RWPE1 (cell line): ENCODE results near the gene PPP1R9A.

ENCODE experiments used
- CTCF ChIA-PET: fragments of 350-600 bp; sonication (Branson Sonifier 250); formaldehyde crosslinking; extraction: SDS; loops from one replicate; lab custom pipeline; 2021; lab: Yijun Ruan, JAX
- POLR2A ChIA-PET: fragments of 400-600 bp; formaldehyde crosslinking; extraction: SDS; loops from one replicate; lab custom pipeline; 2020; ENCODE audit warnings: antibody characterized with exemption; ENCODE audit not compliant: low non-redundant PET; lab: Yijun Ruan, JAX
- DNase-seq: peaks from one replicate; pipeline ENCODE4 v3.0.0; 2012; ENCODE audit warnings: low spot score
- H3K27ac ChIP-seq: fragments of 450-650 bp; 2 replicates; pipeline ENCODE4 v1.5.1; 2017
- TF ChIP-seq, protein P1 (sequence below): fragments of 450-650 bp; conservative IDR thresholded peaks from 2 replicates; pipeline ENCODE4 v1.5.1; 2017; ENCODE audit warnings: low read depth, mild to moderate bottlenecking

PPP1R9A gene

DNA sequence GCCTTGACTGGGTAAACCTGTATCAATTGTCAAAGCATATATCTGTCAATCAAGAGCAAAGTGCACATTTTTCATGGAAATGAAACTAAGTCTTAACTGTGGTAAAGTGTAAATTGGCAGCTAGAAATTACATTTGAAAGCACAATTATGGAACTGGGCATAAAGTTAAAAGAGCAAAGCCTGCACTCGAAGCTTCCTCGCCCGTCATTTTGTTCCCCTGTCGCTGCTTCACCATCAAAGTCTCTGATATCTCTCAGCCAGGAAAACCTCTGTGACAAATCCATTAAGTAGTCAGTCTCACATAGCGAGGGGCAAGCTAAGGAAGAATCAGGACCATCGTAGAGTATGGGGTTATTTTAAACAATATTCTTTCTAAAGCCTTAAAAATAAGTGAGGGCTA lies 389.1 kb downstream of the PPP1R9A start:
- no peak overlapping the region for H3K27ac ChIP-seq
- DNase-seq, result no peak
- TF ChIP-seq, protein P1, sequence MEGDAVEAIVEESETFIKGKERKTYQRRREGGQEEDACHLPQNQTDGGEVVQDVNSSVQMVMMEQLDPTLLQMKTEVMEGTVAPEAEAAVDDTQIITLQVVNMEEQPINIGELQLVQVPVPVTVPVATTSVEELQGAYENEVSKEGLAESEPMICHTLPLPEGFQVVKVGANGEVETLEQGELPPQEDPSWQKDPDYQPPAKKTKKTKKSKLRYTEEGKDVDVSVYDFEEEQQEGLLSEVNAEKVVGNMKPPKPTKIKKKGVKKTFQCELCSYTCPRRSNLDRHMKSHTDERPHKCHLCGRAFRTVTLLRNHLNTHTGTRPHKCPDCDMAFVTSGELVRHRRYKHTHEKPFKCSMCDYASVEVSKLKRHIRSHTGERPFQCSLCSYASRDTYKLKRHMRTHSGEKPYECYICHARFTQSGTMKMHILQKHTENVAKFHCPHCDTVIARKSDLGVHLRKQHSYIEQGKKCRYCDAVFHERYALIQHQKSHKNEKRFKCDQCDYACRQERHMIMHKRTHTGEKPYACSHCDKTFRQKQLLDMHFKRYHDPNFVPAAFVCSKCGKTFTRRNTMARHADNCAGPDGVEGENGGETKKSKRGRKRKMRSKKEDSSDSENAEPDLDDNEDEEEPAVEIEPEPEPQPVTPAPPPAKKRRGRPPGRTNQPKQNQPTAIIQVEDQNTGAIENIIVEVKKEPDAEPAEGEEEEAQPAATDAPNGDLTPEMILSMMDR, result no peak
- POLR2A ChIA-PET, result no interaction called here
- CTCF ChIA-PET, result no interaction called here

DNA sequence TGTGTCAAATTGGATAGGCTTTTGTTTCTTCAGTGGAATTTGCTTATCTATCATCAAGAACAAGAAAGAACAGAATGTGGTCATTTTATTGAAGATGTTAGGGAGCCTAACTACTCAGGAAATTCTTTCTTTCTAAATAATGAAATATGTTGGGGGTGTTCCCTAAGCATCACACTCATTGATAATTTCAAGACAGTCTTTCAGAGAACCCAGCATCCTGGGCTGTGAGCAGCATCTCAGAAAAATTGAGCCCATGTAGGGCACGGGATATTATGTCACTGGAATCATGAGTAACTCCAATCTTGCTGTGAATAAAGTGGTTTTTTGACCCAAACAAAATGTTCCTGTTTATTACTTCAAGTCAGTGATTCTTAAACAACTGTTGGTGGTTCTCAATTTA lies 389.6 kb downstream of the PPP1R9A start:
- ChIA-PET CTCF (no interaction called here), POLR2A (no interaction called here)
- no peak for DNase-seq
- TF ChIP-seq, protein P1, result no peak
- no peak overlapping the region for H3K27ac ChIP-seq

DNA sequence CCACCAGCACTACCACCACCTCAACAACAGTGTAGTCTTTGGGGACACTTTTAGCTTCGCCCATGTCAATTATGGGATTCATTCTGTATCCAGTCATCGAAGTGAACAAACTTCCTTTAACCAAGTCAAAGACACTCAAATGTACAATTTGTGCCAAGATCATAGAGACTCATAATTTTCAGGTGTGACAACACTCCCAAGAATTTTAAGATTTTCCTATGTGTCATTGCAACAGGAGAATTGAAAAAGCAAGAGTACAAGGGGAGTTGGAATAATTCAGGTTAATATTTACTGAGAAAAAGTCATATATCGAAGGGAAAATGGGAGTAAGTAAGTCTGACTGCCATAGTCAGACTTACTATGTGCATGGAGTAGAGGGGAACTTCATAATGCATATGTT lies 390.7 kb downstream of the PPP1R9A start:
- TF ChIP-seq, protein P1, result no peak
- DNase-seq, result no peak
- H3K27ac ChIP-seq, result no peak overlapping the region
- CTCF ChIA-PET, result no interaction called here
- POLR2A ChIA-PET, result no interaction called here

DNA sequence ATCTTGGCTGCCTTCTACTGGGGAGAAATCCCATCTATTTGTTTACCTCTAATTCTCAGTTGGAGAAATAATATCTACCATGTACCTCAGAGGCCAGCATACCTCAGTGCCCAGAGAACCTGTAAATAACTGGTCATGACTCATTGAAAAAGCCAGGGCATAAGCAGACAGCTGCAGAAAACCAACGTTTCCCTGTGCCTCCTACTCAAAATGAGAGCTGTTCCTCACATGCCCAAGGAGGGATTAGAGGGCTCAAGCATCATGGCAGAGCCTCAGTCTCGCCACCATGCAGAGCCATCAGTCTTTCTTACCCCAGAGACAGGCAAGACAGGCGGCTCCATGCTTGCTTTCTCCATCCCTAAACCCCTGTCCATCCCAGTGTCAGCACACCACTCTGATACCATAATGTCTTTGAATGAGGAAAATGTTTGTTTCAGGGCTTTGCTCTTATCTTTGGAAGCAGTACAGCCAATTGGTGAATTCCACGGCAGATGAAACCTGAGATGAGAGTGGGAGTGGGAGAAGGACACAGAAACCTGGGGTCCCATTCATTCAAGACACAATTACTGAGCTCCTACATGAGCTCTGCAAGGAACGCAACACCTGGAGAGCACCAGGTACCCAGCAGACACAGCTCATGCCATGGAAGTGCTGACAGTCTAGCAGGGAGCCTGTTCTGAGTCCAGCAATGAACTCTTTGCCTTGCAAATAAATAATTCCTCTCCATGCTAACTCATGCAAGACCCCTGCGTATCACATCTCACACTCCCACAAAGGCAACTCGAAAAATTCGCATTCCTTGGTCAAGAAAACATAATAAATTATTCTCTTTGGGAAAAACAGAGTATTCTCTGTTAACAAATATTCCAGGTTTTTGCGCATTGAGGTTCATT lies 395.9 kb downstream of the PPP1R9A start:
- ChIA-PET CTCF (no interaction called here), POLR2A (no interaction called here)
- no peak overlapping the region for H3K27ac ChIP-seq
- DNase-seq, result no peak
- TF ChIP-seq, protein P1, result no peak

DNA sequence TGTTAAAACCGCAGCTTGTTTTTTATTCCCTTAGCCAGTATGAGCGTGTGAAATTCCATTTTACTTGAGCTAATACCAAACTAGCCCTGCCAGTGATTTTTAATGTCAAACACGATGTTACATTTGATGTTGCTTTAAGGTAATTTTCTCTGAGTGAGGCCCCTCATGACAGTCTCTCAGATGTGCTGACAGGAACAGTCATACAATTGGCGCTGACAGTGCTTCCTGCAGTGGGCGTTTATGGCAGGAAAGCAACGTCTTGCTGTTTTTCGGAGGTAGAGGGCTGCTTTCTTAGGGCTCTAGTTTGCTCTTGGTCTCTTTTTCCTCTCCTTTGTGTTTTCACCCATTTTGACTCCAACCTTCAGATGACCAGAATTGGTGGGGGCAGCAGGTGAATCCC lies 397.6 kb downstream of the PPP1R9A start:
- ChIA-PET POLR2A (no interaction called here), CTCF (interaction anchor here (0.7 kb wide), 1 partner anchor 8 kb away, joined by 3 read pairs; no protein-coding TSS in a partner anchor)
- TF ChIP-seq, protein P1, result no peak
- no peak for DNase-seq
- no peak overlapping the region for H3K27ac ChIP-seq

DNA sequence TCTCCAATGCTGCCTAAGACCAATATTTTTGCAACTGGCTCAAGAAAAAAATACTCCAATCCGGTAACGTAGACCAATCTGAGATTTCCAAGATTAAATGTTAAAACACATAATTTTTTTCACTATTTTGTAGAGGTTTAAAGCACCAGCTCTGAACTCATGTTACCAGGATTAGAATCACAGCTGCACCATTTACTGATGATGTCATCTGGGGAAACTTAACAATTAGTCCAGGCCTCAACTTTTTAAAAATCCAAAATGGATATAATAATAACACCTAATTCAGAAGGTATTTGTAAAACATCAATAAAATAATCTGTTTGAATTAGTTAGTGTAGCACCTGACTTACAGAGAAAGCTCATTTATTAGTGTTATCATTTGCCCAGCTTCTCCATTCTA lies 402.6 kb downstream of the PPP1R9A start:
- ChIA-PET POLR2A (no interaction called here), CTCF (interaction anchor here (0.6 kb wide), 1 partner anchor 1075 kb away, joined by 3 read pairs; no protein-coding TSS in a partner anchor)
- no peak overlapping the region for H3K27ac ChIP-seq
- DNase-seq, result no peak
- TF ChIP-seq, protein P1, result no peak
